NCI-H2029 (cell line): ENCODE results near the gene R3HCC1L.

Experiments
- DNase-seq: peaks from one replicate; lab custom pipeline; 2025; lab: John Stamatoyannopoulos, UW

The R3HCC1L gene

GRCh38 chr10:98231417-98231816, 97.0 kb downstream of the R3HCC1L start:
- DNase-seq, result no peak

GRCh38 chr10:98235846-98236245, 101.4 kb downstream of the R3HCC1L start:
- DNase-seq, result no peak

GRCh38 chr10:98236862-98237261, 102.4 kb downstream of the R3HCC1L start:
- DNase-seq, result no peak

GRCh38 chr10:98238391-98238790, 103.9 kb downstream of the R3HCC1L start:
- DNase-seq, result no peak

GRCh38 chr10:98240524-98240923, 106.1 kb downstream of the R3HCC1L start:
- DNase-seq, result no peak

GRCh38 chr10:98242823-98243222, 108.4 kb downstream of the R3HCC1L start:
- no peak for DNase-seq

GRCh38 chr10:98244141-98244540, 109.7 kb downstream of the R3HCC1L start:
- DNase-seq, result no peak

- DNase-seq, result no peak
Measured at GRCh38 chr10:98244586-98244985, 110.1 kb downstream of the R3HCC1L start.

- no peak for DNase-seq
Measured at GRCh38 chr10:98246911-98247805, 112.7 kb downstream of the R3HCC1L start.

- DNase-seq, result no peak
Measured at GRCh38 chr10:98248018-98248417, 113.6 kb downstream of the R3HCC1L start.

- DNase-seq, result no peak
Measured at GRCh38 chr10:98249134-98249533, 114.7 kb downstream of the R3HCC1L start.

- no peak for DNase-seq
Measured at GRCh38 chr10:98251399-98251798, 116.9 kb downstream of the R3HCC1L start.

- DNase-seq, result no peak
Measured at GRCh38 chr10:98252464-98252863, 118.0 kb downstream of the R3HCC1L start.

GRCh38 chr10:98253499-98253898, 119.0 kb downstream of the R3HCC1L start:
- peak; percentile 6 for DNase-seq

GRCh38 chr10:98254234-98254974, 119.9 kb downstream of the R3HCC1L start:
- DNase-seq, result no peak

- no peak for DNase-seq
Measured at GRCh38 chr10:98255146-98255877, 120.9 kb downstream of the R3HCC1L start.

- DNase-seq, result no peak
Measured at GRCh38 chr10:98256692-98257091, 122.2 kb downstream of the R3HCC1L start.

- DNase-seq, result no peak
Measured at GRCh38 chr10:98257198-98257597, 122.7 kb downstream of the R3HCC1L start.

- DNase-seq, result no peak
Measured at GRCh38 chr10:98257961-98258360, 123.5 kb downstream of the R3HCC1L start.

GRCh38 chr10:98258683-98259454, 124.4 kb downstream of the R3HCC1L start:
- DNase-seq, result no peak

- DNase-seq, result no peak
Measured at GRCh38 chr10:98259606-98260315, 125.3 kb downstream of the R3HCC1L start.
